DOHH2 (cell line): ENCODE results near the gene RRP8.

Experiments used
- CTCF ChIP-seq: fragments of 200-600 bp; sonication (generic); IDR thresholded peaks from one replicate; pipeline ENCODE4 v1.5.1; 2014; ENCODE audit warnings: antibody characterized with exemption, mild to moderate bottlenecking, low read depth, low read length; ENCODE audit not compliant: poor library complexity, severe bottlenecking
- EZH2phosphoT487 ChIP-seq: fragments of 200-600 bp; sonication (generic); IDR thresholded peaks from 2 replicates; pipeline ENCODE4 v1.6.1; 2017; ENCODE audit warnings: borderline replicate concordance, mild to moderate bottlenecking, antibody characterized with exemption, low read length, moderate library complexity, mixed read lengths

GRCh38 chr11:6632116-6633073, 29.0 kb upstream of the RRP8 start:
- TF ChIP-seq CTCF (no peak), EZH2phosphoT487 (no peak)
